Putamen (tissue), 1 donor: ENCODE results near the gene CSNK1D.
"Not testable (repeated sequence)": the region's sequence is repeated elsewhere in the genome, so short reads cannot be mapped to it uniquely, and the experiment has no call there.

Source experiments
- DNase-seq: peaks from one replicate; pipeline ENCODE4 v3.0.0-alpha.2; 2016; ENCODE audit warnings: low spot score

The CSNK1D gene

GRCh38 chr17:82193050-82193449 is 80.5 kb downstream of the CSNK1D start:
- DNase-seq: not testable (repeated sequence)
